Measurements from ENCODE around the gene POLR2F. TPM values are rescaled to one million over a fixed set of nuclear protein-coding genes. Genes with fewer than 3 reads are reported as not detected.

Gene POLR2F
- total RNA-seq, 2 donors from 2014 or later, result 43.8 to 119 TPM

DNA sequence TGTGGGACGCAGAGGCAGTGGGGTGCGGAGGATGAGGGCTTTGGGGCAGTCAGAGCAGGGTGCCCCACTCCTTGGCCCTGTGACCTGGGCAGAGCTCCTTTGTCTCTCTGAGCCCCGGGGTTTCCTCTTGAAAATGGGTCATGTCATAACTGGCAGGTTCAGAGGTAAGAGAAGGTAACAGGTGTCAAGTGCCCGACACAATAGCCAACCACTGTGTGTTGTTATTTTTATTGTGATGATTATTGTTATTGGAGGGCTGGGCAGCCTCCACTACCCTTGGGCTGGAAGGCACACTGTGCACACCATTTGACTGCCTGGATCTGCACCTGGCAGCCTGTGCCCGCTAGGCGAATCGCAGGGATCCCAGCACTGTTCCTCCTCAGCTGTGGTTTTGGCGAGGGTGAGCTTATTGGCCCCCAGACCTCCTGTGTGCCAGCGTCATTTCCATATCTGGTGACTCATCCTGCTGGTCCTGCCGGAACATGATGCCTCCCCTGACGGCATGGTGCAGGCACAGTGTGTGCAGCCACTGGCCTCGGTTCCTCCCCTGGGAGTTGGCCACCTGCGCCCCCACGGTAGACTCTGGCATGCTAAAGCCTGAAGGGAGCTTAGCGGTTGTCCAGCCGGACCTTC lies 46.3 kb downstream of the POLR2F start:
- intact Hi-C loops (cut with DNase I), result no loop called here
- no peak overlapping the region for H3K27ac ChIP-seq
- 63 to 66% methylated on average over 6 to 16 of the region's 16 CpGs for WGBS, 2 donors
- DNase-seq (peak in 2 of 4 donors; percentile 32 to 37), ATAC-seq (peak; percentile 51)
- peaks cover 21% of the 10 kb centered on the region for H3K4me1 ChIP-seq
- TF ChIP-seq POLR2A (IDR thresholded peaks at IDR 0.05), result no peak
- TF ChIP-seq CTCF (IDR thresholded peaks at IDR 0.05), result no peak
- no peaks in the 10 kb centered on the region for H3K27me3 ChIP-seq
- no peaks in the 10 kb centered on the region for H3K36me3 ChIP-seq (replicated peaks in 1 of 2; ENCODE audit: insufficient read depth in 1 of 2, low read depth in 2 of 2)
- no peaks in the 10 kb centered on the region for H3K9me3 ChIP-seq
- H3K4me3 ChIP-seq, result no peak overlapping the region

DNA sequence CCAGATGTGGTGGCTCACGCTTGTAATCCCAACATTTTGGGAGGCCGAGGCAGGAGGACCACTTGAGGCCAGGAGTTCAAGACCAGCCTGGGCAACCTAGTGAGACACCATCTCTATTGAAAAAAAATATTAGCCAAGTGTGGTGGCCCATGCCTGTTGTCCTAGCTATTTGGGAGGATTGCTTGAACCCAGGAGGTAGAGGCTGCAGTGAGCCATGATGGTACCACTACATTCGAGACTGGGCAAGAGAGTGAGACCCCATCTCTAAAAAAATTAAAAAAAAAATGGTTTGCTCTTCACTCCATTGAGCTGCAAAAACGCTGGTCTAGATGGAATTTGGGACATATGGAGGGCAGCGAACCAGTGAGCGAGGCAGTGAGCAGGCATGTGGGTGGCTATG lies 52.4 kb downstream of the POLR2F start:
- DNase-seq, result no peak
- Histone ChIP-seq H3K27ac (no peak overlapping the region), H3K36me3 (replicated peaks in 1 of 2; ENCODE audit: insufficient read depth in 1 of 2, low read depth in 2 of 2) (no peaks in the 10 kb centered on the region), H3K4me1 (no peaks in the 10 kb centered on the region), H3K27me3 (no peaks in the 10 kb centered on the region), H3K4me3 (no peak overlapping the region), H3K9me3 (no peaks in the 10 kb centered on the region)
- WGBS, 2 donors, result 88% methylated on average over 6 of the region's 6 CpGs
- intact Hi-C loops (cut with DNase I), result no loop called here
- TF ChIP-seq POLR2A (IDR thresholded peaks at IDR 0.05) (no peak), CTCF (IDR thresholded peaks at IDR 0.05) (no peak)
- ATAC-seq, result no peak

- H3K27ac ChIP-seq, result no peak overlapping the region
- H3K4me1 ChIP-seq, result no peaks in the 10 kb centered on the region
- H3K9me3 ChIP-seq, result no peaks in the 10 kb centered on the region
- intact Hi-C loops (cut with DNase I), result no loop called here
- H3K4me3 ChIP-seq, result no peak overlapping the region
- no peaks in the 10 kb centered on the region for H3K27me3 ChIP-seq
- no peaks in the 10 kb centered on the region for H3K36me3 ChIP-seq (replicated peaks in 1 of 2; ENCODE audit: insufficient read depth in 1 of 2, low read depth in 2 of 2)
- TF ChIP-seq POLR2A (IDR thresholded peaks at IDR 0.05) (no peak), CTCF (IDR thresholded peaks at IDR 0.05) (no peak)
- 94 to 100% methylated on average over 3 of the region's 3 CpGs for WGBS, 2 donors
- ATAC-seq (no peak), DNase-seq (no peak)
Measured at GRCh38 chr22:38006906-38007305, 53.4 kb downstream of the POLR2F start.

GRCh38 chr22:38007330-38007902 lies 53.9 kb downstream of the POLR2F start:
- H3K27ac ChIP-seq, result no peak overlapping the region
- no peak overlapping the region for H3K4me3 ChIP-seq
- WGBS, 2 donors, result 80 to 93% methylated on average over 2 to 13 of the region's 13 CpGs
- TF ChIP-seq CTCF (IDR thresholded peaks at IDR 0.05) (no peak), POLR2A (IDR thresholded peaks at IDR 0.05) (no peak)
- ATAC-seq, result no peak
- intact Hi-C loops (cut with DNase I), result no loop called here
- no peak for DNase-seq
- H3K27me3 ChIP-seq, result no peaks in the 10 kb centered on the region
- H3K9me3 ChIP-seq, result no peaks in the 10 kb centered on the region
- no peaks in the 10 kb centered on the region for H3K4me1 ChIP-seq
- no peaks in the 10 kb centered on the region for H3K36me3 ChIP-seq (replicated peaks in 1 of 2; ENCODE audit: insufficient read depth in 1 of 2, low read depth in 2 of 2)

Measured in body of pancreas (tissue), 4 donors.